Measurements from ENCODE around the gene NT5DC4. TPM values are rescaled to one million over a fixed set of nuclear protein-coding genes. Genes with fewer than 3 reads are reported as not detected.

NT5DC4 gene
- total RNA-seq, 2 experiments from 2014 or later, result not detected

DNA sequence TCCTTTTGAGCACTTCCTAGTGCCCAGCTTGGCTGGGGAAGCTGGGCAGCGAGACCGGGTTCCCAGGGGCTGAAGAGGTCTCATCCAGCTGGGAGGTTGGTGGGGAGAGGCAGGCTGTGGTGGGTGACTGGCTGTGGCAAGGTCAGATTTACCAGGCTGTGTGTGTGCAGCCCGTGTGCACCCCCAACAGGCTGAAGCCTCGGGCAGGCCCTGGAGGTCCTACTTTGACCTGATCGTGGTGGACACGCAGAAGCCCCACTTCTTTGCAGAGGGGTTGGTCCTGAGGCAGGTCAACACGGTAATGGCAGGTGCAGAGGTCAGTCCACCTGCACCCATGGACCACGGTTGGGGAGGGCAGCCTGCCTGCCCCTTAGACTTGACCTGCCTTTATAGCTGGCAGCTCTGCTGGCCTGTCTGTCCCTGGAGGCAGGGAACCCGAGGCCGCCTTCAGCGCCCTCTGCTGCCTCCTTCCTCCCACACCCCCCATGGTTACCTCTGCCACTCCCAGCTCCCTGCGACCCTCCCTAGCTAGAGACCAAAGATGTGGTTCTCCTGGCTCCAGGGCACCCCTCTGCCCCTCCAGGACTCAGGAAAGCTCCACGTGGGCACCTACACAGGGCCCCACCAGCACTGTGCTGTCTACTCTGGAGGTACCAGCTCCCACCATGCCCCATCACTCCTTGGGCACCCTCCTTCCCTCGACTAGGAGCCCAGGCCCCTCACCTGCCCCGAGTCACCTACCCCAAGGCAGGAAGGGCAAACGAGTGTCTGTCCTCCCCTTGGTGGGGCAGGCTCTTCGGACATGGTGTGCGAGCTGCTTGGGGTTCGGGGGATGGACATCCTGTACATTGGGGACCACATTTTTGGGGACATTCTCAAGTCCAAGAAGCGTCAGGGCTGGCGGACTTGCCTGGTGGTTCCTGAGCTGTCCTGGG lies 4.0 kb downstream of the NT5DC4 start:
- Mint-ChIP-seq H3K4me1 (peaks cover 3% of the 10 kb centered on the region), H3K36me3 (ENCODE audit: low read depth) (no peaks in the 10 kb centered on the region), H3K9me3 (ENCODE audit: low read depth) (no peaks in the 10 kb centered on the region), H3K27me3 (no peaks in the 10 kb centered on the region), H3K27ac (no peak overlapping the region), H3K4me3 (no peak overlapping the region)
- ChIA-PET CTCF (interaction anchor here (0.6 to 8.2 kb wide), 18 partner anchors 7 to 1578 kb away, joined by 3 to 185 read pairs (median 5); no protein-coding TSS in a partner anchor), POLR2A (no interaction called here)
- peak; percentile 46 for DNase-seq
- ATAC-seq, result no peak
- intact Hi-C loops (cut with DNase I, micrococcal nuclease), result no loop called here

DNA sequence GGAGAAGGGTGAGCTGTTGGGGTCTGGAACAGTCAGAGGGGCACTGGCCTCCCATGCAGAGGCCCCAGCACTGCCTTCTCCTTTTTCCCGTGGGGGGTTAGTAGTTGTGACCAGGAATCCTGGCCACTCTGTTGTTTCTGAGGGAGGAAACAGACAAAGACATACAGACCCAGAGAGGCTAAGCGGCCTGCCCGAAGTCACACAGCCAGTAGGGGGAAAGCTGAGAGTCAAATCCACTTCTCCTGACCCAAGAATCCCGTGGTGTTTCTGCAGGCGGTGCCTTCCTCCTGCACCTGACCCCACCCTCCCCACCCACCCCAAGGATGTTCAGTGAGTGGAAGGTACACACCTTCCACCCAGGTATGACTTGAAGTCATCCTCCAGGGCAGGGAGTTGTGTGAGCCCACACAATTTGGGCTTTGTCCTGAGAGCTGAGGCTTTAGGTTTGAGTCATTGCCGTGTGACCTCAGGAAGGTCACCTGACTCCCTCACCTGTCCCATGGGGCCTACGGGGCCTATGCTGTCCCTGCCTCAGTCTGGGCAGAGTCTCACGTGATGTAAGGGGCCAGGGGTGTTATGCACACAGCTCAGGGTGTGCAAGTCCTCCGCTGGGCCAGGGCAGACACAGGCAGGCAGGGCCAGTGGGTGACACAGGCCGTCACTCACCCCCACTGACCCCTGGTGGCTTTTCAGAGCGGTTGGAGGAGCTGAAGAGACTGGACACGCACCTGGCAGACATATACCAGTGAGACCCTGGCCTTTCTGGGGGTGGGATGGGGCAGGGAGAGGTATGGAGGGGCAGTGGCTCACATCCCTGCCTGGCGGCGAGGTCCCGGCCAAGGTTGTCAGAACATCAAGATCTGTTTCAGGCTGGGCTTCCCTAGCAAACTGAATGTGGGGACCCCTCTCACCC lies 5.0 kb downstream of the NT5DC4 start:
- intact Hi-C loops (cut with DNase I, micrococcal nuclease), result loop anchor here (1.0 to 2.0 kb wide), 6 partner anchors 33 to 243 kb away; partner anchors contain the start of genes SLC20A1 (in 1 of the 2) and TTL (in 1 of the 2)
- Mint-ChIP-seq H3K27me3 (no peaks in the 10 kb centered on the region), H3K4me3 (no peak overlapping the region), H3K36me3 (ENCODE audit: low read depth) (no peaks in the 10 kb centered on the region), H3K9me3 (ENCODE audit: low read depth) (no peaks in the 10 kb centered on the region), H3K27ac (no peak overlapping the region), H3K4me1 (peaks cover 3% of the 10 kb centered on the region)
- ChIA-PET POLR2A (no interaction called here), CTCF (interaction anchor here (0.6 to 8.2 kb wide), 35 partner anchors 8 to 1579 kb away, joined by 3 to 185 read pairs (median 6); partner anchors contain the start of gene SLC20A1)
- no peak for ATAC-seq
- DNase-seq, result no peak

DNA sequence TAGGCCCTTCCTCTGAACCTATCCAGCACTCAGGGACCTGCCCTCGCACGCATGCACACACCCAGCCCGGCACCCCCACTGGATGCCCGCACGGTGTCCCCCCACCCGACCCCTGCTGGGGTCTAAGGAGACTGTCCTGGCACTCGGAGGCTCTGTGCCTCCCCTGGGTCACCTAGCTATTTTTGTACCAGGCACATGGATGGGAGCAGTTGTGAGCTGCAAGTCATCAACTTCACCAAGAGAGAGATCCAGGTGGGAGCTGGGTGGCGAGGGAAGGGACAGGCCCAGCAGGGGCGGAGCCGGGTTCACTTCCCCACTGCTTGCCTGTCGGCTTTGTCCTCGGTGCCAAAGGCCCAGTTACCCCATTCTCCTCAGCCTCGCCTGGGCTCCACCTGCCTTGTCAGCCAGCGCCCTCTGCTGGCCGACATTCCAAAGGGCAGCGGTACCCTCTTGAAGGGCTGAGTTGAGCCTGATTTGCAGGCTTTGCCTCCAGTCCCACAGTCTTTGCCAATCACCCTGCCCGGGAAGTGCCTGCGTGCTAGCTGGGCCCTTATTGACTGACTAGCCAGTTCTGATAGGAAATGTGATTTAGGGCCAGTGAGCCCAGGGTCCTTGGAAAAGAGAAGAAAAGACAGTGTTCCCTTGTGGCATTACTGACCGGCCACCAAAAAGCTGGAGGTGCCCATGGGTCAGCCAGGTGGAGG lies 5.8 kb downstream of the NT5DC4 start:
- DNase-seq, result peak; percentile 94
- H3K4me3 Mint-ChIP-seq, result no peak overlapping the region
- ATAC-seq, result peak; percentile 98
- ChIA-PET CTCF (interaction anchor here (0.6 to 8.2 kb wide), 38 partner anchors 9 to 483 kb away, joined by 3 to 185 read pairs (median 6); partner anchors contain the start of genes CHCHD5 and SLC20A1), POLR2A (no interaction called here)
- H3K4me1 Mint-ChIP-seq, result peaks cover 3% of the 10 kb centered on the region
- no peaks in the 10 kb centered on the region for H3K27me3 Mint-ChIP-seq
- intact Hi-C loops (cut with DNase I, micrococcal nuclease), result loop anchor here (1.0 to 2.0 kb wide), 6 partner anchors 34 to 244 kb away; partner anchors contain the start of genes SLC20A1 (in 1 of the 2) and TTL (in 1 of the 2)
- no peaks in the 10 kb centered on the region for H3K9me3 Mint-ChIP-seq (ENCODE audit: low read depth)
- no peak overlapping the region for H3K27ac Mint-ChIP-seq
- no peaks in the 10 kb centered on the region for H3K36me3 Mint-ChIP-seq (ENCODE audit: low read depth)

DNA sequence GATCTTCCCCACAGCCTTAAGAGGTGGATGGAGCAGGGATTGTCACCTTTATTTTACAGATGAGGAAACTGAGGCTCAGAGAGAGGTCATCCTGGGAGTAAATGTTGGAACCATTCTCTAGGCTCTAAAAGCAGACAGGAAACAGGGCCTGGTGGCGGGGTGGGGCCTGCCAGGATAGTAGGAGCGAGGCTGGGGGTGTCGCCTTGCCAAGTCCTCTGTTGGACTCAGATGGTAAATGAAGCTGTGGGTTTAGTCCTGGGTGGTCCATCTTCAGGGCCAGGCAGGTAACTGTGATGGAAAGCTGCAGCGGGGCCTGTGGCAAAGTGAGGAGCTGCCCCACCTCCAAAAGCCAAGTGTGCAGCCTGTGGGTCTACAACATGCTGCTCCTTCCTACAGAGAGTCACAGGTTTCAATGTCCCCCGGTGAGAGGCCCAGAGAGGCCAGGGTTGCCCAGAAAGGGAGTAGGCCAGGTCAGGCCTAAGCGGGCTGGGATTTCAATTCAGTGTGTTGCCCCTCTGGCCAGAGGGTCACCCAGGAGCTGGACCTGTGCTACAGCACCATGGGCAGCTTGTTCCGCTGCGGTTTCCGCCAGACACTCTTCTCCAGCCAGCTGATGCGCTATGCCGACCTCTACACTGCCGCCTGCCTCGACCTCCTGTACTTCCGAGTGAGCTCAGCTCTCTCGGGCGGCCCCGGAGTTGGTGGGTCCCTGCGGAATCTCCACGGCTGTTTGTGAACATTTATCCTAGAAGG lies 6.6 kb downstream of the NT5DC4 start:
- POLR2A ChIA-PET, result interaction anchor here (0.9 kb wide), 1 partner anchor 25 kb away, joined by 3 read pairs; no protein-coding TSS in a partner anchor
- intact Hi-C loops (cut with DNase I, micrococcal nuclease), result loop anchor here (2.0 kb wide), 2 partner anchors 35 to 245 kb away; partner anchors contain the start of gene TTL (in 1 of the 2)

DNA sequence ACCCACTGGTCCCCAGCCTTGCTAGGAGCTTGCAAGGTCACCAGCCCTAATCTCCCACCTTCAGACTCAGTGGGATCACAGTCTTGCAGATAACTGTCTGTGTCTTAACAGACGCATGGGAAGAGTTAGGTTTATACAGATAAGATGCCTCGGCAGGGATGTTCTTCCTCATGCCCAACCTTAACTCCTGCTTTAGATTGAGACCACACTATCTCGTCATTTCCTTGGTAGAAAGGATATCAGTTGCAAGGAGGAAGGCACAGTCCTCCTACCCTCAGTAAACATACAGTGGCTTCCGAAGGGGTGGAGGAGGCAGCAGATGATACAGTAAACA lies 7.2 kb downstream of the NT5DC4 start:
- ATAC-seq, result no peak
- H3K9me3 Mint-ChIP-seq (ENCODE audit: low read depth), result no peaks in the 10 kb centered on the region
- H3K4me1 Mint-ChIP-seq, result peaks cover 3% of the 10 kb centered on the region
- H3K27me3 Mint-ChIP-seq, result no peaks in the 10 kb centered on the region
- H3K4me3 Mint-ChIP-seq, result no peak overlapping the region
- H3K27ac Mint-ChIP-seq, result no peak overlapping the region
- intact Hi-C loops (cut with DNase I, micrococcal nuclease), result no loop called here
- ChIA-PET CTCF (interaction anchor here (0.6 to 8.2 kb wide), 17 partner anchors 10 to 228 kb away, joined by 3 to 185 read pairs (median 11); partner anchors contain the start of genes CHCHD5 and SLC20A1), POLR2A (interaction anchor here (0.9 kb wide), 1 partner anchor 25 kb away, joined by 3 read pairs; no protein-coding TSS in a partner anchor)
- no peak for DNase-seq
- H3K36me3 Mint-ChIP-seq (ENCODE audit: low read depth), result no peaks in the 10 kb centered on the region

More for the DNA sequence above, 6.6 kb downstream of the NT5DC4 start:
- no peak overlapping the region for H3K27ac Mint-ChIP-seq
- DNase-seq (no peak), ATAC-seq (no peak)
- no peaks in the 10 kb centered on the region for H3K27me3 Mint-ChIP-seq
- H3K36me3 Mint-ChIP-seq (ENCODE audit: low read depth), result no peaks in the 10 kb centered on the region
- CTCF ChIA-PET, result interaction anchor here (0.6 to 8.2 kb wide), 28 partner anchors 10 to 228 kb away, joined by 3 to 185 read pairs (median 6); partner anchors contain the start of genes CHCHD5 and SLC20A1
- H3K4me1 Mint-ChIP-seq, result peaks cover 3% of the 10 kb centered on the region
- no peaks in the 10 kb centered on the region for H3K9me3 Mint-ChIP-seq (ENCODE audit: low read depth)
- no peak overlapping the region for H3K4me3 Mint-ChIP-seq

DNA sequence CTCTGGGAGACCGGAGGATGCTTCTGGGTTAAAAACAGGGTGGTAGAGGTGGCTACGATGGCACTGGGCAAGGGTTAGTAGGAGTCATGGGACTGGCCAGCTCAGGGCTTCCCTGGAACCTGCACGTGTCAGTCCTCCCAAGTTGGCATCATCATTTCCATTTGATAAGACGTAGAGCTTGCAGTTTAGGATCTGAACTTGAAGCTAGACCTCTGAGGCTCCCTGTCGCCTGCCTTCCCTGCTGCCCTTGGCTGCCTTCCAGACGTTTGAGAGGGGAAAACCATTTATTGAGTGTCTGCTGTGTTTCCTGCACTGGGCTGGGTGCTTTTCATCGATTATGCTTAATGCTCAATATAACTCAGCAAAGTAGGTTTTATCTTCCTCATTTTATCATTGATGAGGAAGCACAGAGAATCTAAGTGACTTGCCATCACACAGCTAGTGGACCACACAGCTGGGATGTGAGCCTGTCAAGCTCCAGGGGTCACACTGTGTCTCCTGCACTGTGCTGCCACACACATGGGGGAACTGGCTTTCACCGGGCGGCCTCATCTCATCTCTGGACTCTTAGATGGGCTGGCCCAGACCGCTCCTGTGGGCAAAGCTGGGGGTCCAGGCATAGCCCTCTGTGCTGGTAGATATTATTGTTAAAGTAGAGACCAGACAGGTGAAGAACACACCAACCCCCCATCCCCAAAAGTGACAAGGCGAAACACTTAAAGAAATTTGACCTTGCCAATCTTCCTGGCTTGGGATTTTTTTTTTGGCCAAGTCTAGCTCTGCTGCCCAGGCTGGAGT lies 7.8 kb downstream of the NT5DC4 start:
- Mint-ChIP-seq H3K9me3 (ENCODE audit: low read depth) (no peaks in the 10 kb centered on the region), H3K27me3 (no peaks in the 10 kb centered on the region), H3K4me3 (no peak overlapping the region), H3K27ac (no peak overlapping the region), H3K4me1 (peaks cover 3% of the 10 kb centered on the region), H3K36me3 (ENCODE audit: low read depth) (no peaks in the 10 kb centered on the region)
- CTCF ChIA-PET, result interaction anchor here (0.5 to 8.2 kb wide), 16 partner anchors 9 to 375 kb away, joined by 3 to 185 read pairs (median 5); no protein-coding TSS in a partner anchor
- DNase-seq (no peak), ATAC-seq (no peak)
- intact Hi-C loops (cut with DNase I, micrococcal nuclease), result no loop called here
- POLR2A ChIA-PET, result interaction anchor here (0.9 kb wide), 1 partner anchor 24 kb away, joined by 3 read pairs; no protein-coding TSS in a partner anchor

DNA sequence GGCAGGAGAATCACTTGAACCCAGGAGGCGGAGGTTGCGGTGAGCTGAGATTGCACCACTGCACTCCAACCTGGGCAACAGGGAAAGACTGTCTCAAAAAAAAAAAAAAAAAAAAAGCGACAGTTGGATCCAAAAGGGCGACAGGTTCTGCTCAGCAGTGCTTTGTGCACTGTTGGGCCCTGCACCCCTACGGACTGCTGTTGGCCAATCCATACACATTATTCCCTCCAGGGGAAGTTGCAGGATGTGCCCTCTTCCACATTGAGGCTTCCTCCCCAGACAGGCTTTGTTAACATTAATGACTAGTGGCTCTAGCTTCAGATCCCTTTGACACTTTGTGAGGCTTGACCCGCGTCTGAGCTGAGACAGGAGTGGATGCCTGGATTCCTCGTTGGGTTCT lies 9.4 kb downstream of the NT5DC4 start:
- ATAC-seq (no peak), DNase-seq (no peak)
- ChIA-PET POLR2A (no interaction called here), CTCF (interaction anchor here (0.8 to 8.2 kb wide), 6 partner anchors 18 to 135 kb away, joined by 3 to 185 read pairs (median 22); no protein-coding TSS in a partner anchor)
- intact Hi-C loops (cut with DNase I, micrococcal nuclease), result no loop called here
- Mint-ChIP-seq H3K36me3 (ENCODE audit: low read depth) (no peaks in the 10 kb centered on the region), H3K27me3 (no peaks in the 10 kb centered on the region), H3K4me1 (peaks cover 3% of the 10 kb centered on the region), H3K27ac (no peak overlapping the region), H3K4me3 (no peak overlapping the region), H3K9me3 (ENCODE audit: low read depth) (no peaks in the 10 kb centered on the region)

DNA sequence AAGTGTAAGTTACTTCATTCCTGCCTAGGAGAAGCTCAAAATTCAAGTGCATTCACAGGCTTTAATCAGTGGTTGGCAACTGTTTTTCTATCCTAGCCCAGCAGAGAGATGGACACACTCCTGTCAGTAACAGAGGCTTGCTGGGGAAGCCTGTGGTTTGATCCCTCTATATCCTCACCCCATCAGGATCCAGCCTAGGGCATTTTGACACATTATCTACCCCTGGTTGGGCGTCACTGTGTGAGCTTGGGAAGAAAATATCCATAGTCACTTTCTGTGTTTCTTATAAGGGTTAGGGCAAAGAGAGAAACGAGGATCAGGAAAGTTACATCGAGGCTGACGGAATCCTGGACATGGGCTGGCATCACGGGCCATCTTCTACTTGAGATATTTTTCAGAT lies 10.0 kb downstream of the NT5DC4 start:
- H3K27me3 Mint-ChIP-seq, result no peaks in the 10 kb centered on the region
- intact Hi-C loops (cut with DNase I, micrococcal nuclease), result no loop called here
- H3K4me3 Mint-ChIP-seq, result no peak overlapping the region
- ATAC-seq (no peak), DNase-seq (no peak)
- POLR2A ChIA-PET, result no interaction called here
- no peaks in the 10 kb centered on the region for H3K9me3 Mint-ChIP-seq (ENCODE audit: low read depth)
- peaks cover 3% of the 10 kb centered on the region for H3K4me1 Mint-ChIP-seq
- H3K36me3 Mint-ChIP-seq (ENCODE audit: low read depth), result no peaks in the 10 kb centered on the region
- CTCF ChIA-PET, result interaction anchor here (0.6 to 8.2 kb wide), 7 partner anchors 18 to 174 kb away, joined by 3 to 185 read pairs (median 5); no protein-coding TSS in a partner anchor
- no peak overlapping the region for H3K27ac Mint-ChIP-seq

DNA sequence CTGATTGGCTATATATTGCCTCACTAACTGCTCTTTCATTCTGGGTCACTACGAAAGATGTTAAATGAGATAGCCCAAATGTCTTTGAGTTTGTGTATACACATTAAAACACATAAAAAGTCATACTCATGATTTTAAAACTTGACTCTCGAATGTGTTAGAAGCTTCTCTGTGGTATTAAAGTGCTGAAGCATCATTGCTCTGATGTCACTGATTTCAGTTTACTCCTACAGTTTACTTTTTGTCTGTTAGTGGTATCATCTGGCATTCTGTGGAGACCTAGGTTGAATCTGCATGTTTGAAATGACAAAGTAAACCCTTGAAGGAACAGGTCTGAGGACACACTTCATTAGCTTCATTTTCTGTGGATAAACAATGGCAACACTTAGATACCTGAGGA lies 10.7 kb downstream of the NT5DC4 start:
- intact Hi-C loops (cut with DNase I, micrococcal nuclease), result no loop called here
- Mint-ChIP-seq H3K27ac (no peak overlapping the region), H3K9me3 (ENCODE audit: low read depth) (no peaks in the 10 kb centered on the region), H3K27me3 (no peaks in the 10 kb centered on the region), H3K36me3 (ENCODE audit: low read depth) (no peaks in the 10 kb centered on the region), H3K4me1 (peaks cover 2% of the 10 kb centered on the region), H3K4me3 (no peak overlapping the region)
- ATAC-seq (no peak), DNase-seq (no peak)
- POLR2A ChIA-PET, result no interaction called here
- CTCF ChIA-PET, result interaction anchor here (0.6 to 1.4 kb wide), 3 partner anchors 131 to 174 kb away, joined by 4 read pairs; no protein-coding TSS in a partner anchor
